ENCODE measurements around the gene CPT1B.

DNA sequence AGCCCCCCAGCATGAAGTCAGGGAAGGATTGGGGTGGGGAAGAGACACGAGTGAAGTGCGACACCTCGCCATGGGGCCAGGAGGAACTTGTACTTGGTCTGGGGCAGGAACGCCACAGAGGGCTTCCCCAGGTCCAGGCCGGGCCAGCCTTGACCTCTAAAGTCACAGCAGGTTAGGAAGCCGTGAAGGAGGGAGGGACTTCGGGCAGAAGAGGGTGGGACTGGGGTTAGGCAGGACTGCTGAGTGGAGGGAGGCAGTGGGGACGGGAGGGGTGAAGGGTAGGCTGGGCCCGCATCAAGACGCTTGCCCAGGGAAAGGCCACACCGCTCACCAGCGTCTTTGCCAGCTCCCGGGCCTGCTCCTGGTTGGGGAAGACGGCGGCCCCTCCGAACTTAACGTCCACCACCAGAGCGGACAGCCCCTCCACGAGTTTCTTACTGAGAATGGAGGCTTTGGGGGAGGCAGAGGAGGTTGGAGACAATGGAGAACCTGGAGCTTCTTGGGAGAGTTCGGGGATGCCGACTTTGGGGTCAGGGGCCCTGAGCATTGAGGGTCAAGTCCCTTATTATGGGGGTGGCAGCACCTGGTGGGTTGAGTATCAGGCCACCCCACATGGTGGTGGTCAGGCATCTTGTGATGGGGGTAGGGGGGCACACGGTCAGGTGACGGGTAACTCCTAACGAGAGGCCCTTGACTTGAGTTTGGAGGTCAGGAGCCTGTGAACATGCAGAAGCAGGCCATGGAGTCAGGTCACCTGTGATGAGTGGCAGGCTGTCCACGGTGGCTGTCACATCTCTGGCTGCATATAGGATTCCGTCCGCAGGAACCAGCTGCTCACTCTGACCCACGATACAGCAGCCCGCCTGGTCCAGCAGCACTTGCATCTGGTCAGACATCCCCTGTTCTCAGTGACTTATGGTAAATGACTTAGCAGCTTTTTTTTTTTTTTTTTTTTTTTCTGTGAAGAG is 51.1 kb downstream of the CPT1B start:
- no peak for TF ChIP-seq CTCF (IDR thresholded peaks at IDR 0.05)
- no peak for TF ChIP-seq ZFX (IDR thresholded peaks at IDR 0.05; ENCODE audit: borderline replicate concordance)

Data from 22Rv1 (cell line).